H1 (cell line): ENCODE data around the gene AGRP.

Experiments
- CTBP2 ChIP-seq: IDR thresholded peaks from 2 replicates; pipeline ENCODE4 v1.7.0; 2011; ENCODE audit warnings: borderline replicate concordance, mild to moderate bottlenecking, moderate library complexity, mixed read lengths, low read length; ENCODE audit not compliant: insufficient read depth, insufficient read length
- JUN ChIP-seq: IDR thresholded peaks from 2 replicates; pipeline ENCODE4 v1.6.1; 2011; ENCODE audit warnings: low read depth, mild to moderate bottlenecking, improper control_type of control experiment, low read length
- JUND ChIP-seq: IDR thresholded peaks from 2 replicates; pipeline ENCODE4 v1.6.1; 2011; ENCODE audit warnings: mild to moderate bottlenecking, improper control_type of control experiment, low read length
- POLR2A ChIP-seq, 2 experiments: IDR thresholded peaks; 1 replicate in 1 of 2; 2 replicates in 1 of 2; pipeline ENCODE4 v1.6.1; 2011; ENCODE audit warnings: low read depth in 2 of 2, low read length in 2 of 2, mild to moderate bottlenecking in 2 of 2; ENCODE audit errors: control extremely low read depth in 1 of 2
- POLR2AphosphoS5 ChIP-seq: IDR thresholded peaks from 2 replicates; pipeline ENCODE4 v1.6.1; 2011; ENCODE audit warnings: low read depth, low read length
- SRF ChIP-seq: IDR thresholded peaks from 2 replicates; pipeline ENCODE4 v1.6.1; 2011; ENCODE audit warnings: mild to moderate bottlenecking, low read depth, low read length, moderate library complexity
- YY1 ChIP-seq: IDR thresholded peaks from 2 replicates; pipeline ENCODE4 v1.6.1; 2011; ENCODE audit warnings: low read depth, mild to moderate bottlenecking, low read length
- ZNF274 ChIP-seq: IDR thresholded peaks from 2 replicates; pipeline ENCODE4 v1.7.0; 2012; ENCODE audit warnings: low read length, borderline replicate concordance; ENCODE audit errors: extremely low read depth
- TF ChIP-seq, protein P1 (sequence below), 3 experiments: IDR thresholded peaks; 1 replicate in 2 of 3; 2 replicates in 1 of 3; pipeline versions ENCODE4 v1.5.1 to v1.6.1; 2011; ENCODE audit warnings: low read length in 3 of 3, mild to moderate bottlenecking in 3 of 3, inconsistent platforms in 2 of 3, low read depth in 1 of 3, moderate library complexity in 1 of 3; ENCODE audit not compliant: insufficient read depth in 1 of 3; ENCODE audit errors: control extremely low read depth in 1 of 3
- TF ChIP-seq, protein P2 (sequence below): IDR thresholded peaks from 2 replicates; pipeline ENCODE4 v1.6.1; 2012; ENCODE audit warnings: inconsistent platforms
- TF ChIP-seq, protein P3 (sequence below): IDR thresholded peaks from 2 replicates; pipeline ENCODE4 v1.6.1; 2012; ENCODE audit warnings: low read length, inconsistent platforms

DNA sequence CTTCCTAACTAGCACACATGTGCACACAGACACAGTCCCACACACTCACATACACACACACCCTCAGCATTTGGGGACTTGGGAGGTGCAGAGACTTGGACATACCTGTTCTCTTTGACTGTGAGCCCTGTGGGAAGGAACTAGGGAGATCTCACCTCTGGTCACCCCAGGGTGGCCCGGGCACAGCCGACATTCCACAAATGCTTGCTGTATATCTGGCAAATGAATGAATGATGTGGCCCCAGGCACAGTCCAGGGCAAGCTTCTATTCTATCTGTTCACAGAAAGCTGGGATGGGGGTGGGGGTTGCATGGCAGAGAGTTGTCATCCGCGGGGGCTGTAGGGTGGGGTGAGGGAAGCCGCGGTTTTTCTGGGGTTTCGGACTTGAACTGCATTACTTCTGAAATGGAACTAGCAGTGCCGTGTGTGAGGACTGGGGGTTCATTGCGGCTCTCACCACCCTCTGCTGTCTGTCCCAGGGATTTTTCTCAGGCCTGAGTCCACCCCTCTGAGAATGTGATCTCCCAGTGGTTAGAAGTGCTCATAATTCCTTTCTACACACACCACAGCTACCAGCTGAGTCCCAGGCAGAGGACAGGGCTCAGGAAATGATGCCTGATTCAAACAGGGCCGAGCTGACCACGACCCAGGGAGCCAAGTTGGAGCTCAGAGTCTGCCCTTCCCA, 42.0 kb upstream of the AGRP start:
- no peak for TF ChIP-seq JUN
- TF ChIP-seq, protein P1, sequence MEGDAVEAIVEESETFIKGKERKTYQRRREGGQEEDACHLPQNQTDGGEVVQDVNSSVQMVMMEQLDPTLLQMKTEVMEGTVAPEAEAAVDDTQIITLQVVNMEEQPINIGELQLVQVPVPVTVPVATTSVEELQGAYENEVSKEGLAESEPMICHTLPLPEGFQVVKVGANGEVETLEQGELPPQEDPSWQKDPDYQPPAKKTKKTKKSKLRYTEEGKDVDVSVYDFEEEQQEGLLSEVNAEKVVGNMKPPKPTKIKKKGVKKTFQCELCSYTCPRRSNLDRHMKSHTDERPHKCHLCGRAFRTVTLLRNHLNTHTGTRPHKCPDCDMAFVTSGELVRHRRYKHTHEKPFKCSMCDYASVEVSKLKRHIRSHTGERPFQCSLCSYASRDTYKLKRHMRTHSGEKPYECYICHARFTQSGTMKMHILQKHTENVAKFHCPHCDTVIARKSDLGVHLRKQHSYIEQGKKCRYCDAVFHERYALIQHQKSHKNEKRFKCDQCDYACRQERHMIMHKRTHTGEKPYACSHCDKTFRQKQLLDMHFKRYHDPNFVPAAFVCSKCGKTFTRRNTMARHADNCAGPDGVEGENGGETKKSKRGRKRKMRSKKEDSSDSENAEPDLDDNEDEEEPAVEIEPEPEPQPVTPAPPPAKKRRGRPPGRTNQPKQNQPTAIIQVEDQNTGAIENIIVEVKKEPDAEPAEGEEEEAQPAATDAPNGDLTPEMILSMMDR (IDR thresholded peaks at IDR 0.05; ENCODE audit: control extremely low read depth in 1 of 3, insufficient read depth in 1 of 3, low read depth in 1 of 3, low read length in 3 of 3): peak in 2 of 3 experiments; percentile 13; a peak in 2 of 4 replicates
- TF ChIP-seq SRF: no peak
- TF ChIP-seq POLR2A (IDR thresholded peaks at IDR 0.05; ENCODE audit: control extremely low read depth in 1 of 2, low read depth in 2 of 2, low read length in 2 of 2): no peak
- no peak for TF ChIP-seq POLR2AphosphoS5
- TF ChIP-seq CTBP2: no peak
- TF ChIP-seq, protein P2, sequence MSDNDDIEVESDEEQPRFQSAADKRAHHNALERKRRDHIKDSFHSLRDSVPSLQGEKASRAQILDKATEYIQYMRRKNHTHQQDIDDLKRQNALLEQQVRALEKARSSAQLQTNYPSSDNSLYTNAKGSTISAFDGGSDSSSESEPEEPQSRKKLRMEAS: no peak
- TF ChIP-seq ZNF274: no peak
- TF ChIP-seq, protein P3, sequence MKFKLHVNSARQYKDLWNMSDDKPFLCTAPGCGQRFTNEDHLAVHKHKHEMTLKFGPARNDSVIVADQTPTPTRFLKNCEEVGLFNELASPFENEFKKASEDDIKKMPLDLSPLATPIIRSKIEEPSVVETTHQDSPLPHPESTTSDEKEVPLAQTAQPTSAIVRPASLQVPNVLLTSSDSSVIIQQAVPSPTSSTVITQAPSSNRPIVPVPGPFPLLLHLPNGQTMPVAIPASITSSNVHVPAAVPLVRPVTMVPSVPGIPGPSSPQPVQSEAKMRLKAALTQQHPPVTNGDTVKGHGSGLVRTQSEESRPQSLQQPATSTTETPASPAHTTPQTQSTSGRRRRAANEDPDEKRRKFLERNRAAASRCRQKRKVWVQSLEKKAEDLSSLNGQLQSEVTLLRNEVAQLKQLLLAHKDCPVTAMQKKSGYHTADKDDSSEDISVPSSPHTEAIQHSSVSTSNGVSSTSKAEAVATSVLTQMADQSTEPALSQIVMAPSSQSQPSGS: no peak
- TF ChIP-seq JUND: no peak
- no peak for TF ChIP-seq YY1
